GM19463 (cell line): Measurements from ENCODE around the gene FAM9B.

Source experiments
- ATAC-seq: cut with Tn5 transposase; IDR thresholded peaks from one replicate; pipeline ENCODE4 v1.9.1; 2021; ENCODE audit warnings: mild to moderate bottlenecking, moderate library complexity; ENCODE audit not compliant: unreplicated experiment

The FAM9B gene

DNA sequence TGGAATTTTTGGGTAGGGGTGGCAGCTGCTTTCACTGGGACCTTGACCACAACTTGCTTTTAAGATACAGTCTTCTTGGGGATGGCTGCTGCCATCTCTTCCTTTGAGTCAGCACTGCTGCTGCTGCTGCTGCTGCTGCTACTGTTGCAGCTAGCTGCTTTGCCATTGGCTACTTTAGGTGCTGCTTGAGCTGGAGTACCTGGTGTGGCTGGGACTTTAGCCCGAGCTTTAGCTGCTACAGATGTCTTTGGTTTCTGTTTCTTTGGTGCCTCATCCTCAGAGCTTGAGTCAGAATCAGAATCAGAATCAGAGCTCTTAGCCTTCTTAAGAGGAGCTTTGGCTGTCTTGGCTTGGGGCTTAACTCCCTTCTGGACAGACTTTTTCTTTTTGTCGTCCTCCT lies 52.2 kb downstream of the FAM9B start:
- no peak for ATAC-seq

DNA sequence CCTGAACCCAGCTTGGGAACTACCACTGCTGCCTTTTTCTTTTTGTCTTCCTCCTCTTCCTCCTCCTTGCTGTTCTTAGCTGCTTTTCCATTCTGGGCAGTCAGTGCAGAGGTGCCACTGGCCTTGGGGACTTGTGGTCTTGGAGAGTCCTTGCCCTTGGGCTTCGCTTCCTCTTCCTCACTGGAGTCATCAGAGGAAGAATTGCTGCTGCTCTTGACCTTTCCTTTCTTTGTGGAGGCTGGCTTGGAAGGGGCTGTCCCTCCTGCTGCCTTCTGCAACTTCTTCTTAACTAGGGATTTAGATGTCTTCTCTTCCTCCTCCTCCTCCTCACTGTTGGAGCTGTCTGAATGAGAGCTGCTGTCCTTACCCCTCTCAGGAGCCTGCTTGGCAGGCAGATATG lies 53.2 kb downstream of the FAM9B start:
- no peak for ATAC-seq
